ENCODE measurements around the gene ALK. TPM values are rescaled to one million over a fixed set of nuclear protein-coding genes. Genes with fewer than 3 reads are reported as not detected.
A peak's percentile ranks its signal among the peaks of the same experiment; 100 is the strongest.

The ALK gene
- total and polyA plus RNA-seq, 7 donors = 0.31 to 2.9 (median 1.2) TPM; not detected in 1

- Histone ChIP-seq H3K27ac (no peak overlapping the region), H3K4me3 (no peak overlapping the region), H3K4me1 (peaks cover 0 to 10% (median 0%) of the 10 kb centered on the region in 4 donors), H3K9me3 (no peaks in the 10 kb centered on the region), H3K27me3 (peaks cover 0 to 4% (median 0%) of the 10 kb centered on the region in 3 donors), H3K36me3 (no peaks in the 10 kb centered on the region)
- 68 to 87% methylated on average over 3 of the region's 3 CpGs for WGBS, 2 donors
- TF ChIP-seq, protein P1, sequence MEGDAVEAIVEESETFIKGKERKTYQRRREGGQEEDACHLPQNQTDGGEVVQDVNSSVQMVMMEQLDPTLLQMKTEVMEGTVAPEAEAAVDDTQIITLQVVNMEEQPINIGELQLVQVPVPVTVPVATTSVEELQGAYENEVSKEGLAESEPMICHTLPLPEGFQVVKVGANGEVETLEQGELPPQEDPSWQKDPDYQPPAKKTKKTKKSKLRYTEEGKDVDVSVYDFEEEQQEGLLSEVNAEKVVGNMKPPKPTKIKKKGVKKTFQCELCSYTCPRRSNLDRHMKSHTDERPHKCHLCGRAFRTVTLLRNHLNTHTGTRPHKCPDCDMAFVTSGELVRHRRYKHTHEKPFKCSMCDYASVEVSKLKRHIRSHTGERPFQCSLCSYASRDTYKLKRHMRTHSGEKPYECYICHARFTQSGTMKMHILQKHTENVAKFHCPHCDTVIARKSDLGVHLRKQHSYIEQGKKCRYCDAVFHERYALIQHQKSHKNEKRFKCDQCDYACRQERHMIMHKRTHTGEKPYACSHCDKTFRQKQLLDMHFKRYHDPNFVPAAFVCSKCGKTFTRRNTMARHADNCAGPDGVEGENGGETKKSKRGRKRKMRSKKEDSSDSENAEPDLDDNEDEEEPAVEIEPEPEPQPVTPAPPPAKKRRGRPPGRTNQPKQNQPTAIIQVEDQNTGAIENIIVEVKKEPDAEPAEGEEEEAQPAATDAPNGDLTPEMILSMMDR (IDR thresholded peaks at IDR 0.05) = no peak
- TF ChIP-seq POLR2A (IDR thresholded peaks at IDR 0.05) (no peak), POLR2AphosphoS5 (IDR thresholded peaks at IDR 0.05) (no peak)
- DNase-seq = peak; percentile 9
- intact Hi-C loops (cut with DNase I) = no loop called here
Observed at GRCh38 chr2:29226375-29226774, 695.0 kb downstream of the ALK start.

DNA sequence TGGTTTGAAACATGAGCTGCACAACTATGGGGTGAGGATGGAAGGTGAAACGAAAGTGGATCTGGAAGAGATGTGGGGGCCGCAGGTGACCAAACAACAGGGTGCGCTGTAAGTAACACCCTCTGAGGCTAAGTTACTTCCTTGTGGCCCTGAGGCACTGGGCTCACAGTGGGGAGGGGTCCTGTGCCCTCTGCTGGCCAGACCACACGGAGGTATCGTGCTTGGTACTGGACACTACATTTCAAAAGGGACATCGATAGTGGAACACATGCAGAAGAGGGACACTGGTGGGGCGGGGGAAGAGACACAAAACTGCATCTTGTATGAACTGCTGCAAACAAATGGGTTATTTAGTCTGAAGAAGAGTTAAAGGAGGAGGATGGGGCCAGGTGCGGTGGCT, 695.6 kb downstream of the ALK start:
- Histone ChIP-seq H3K4me3 (no peak overlapping the region), H3K27ac (no peak overlapping the region), H3K27me3 (peaks cover 0 to 4% (median 0%) of the 10 kb centered on the region in 3 donors), H3K4me1 (peaks cover 0 to 10% (median 0%) of the 10 kb centered on the region in 4 donors), H3K36me3 (no peaks in the 10 kb centered on the region), H3K9me3 (no peaks in the 10 kb centered on the region)
- WGBS, 2 donors = 77 to 83% methylated on average over 8 of the region's 8 CpGs
- TF ChIP-seq EP300 (IDR thresholded peaks at IDR 0.05) = no peak
- no peak for TF ChIP-seq POLR2AphosphoS5 (IDR thresholded peaks at IDR 0.05)
- TF ChIP-seq POLR2A (IDR thresholded peaks at IDR 0.05) = no peak
- TF ChIP-seq, protein P1 (IDR thresholded peaks at IDR 0.05) = no peak
- intact Hi-C loops (cut with DNase I) = no loop called here
- peak; percentile 33 for DNase-seq

- no peaks in the 10 kb centered on the region for H3K36me3 ChIP-seq
- WGBS, 2 donors = 66 to 85% methylated on average over 17 of the region's 17 CpGs
- no peak for TF ChIP-seq EP300 (IDR thresholded peaks at IDR 0.05)
- no peak for TF ChIP-seq POLR2A (IDR thresholded peaks at IDR 0.05)
- TF ChIP-seq, protein P1 (IDR thresholded peaks at IDR 0.05) = no peak
- no peak for TF ChIP-seq POLR2AphosphoS5 (IDR thresholded peaks at IDR 0.05)
- H3K27ac ChIP-seq = no peak overlapping the region
- peak; percentile 63 for DNase-seq
- intact Hi-C loops (cut with DNase I) = no loop called here
- H3K4me3 ChIP-seq = no peak overlapping the region
- H3K4me1 ChIP-seq = peaks cover 0 to 10% (median 0%) of the 10 kb centered on the region in 4 donors
- H3K27me3 ChIP-seq = peaks cover 0 to 4% (median 0%) of the 10 kb centered on the region in 3 donors
- no peaks in the 10 kb centered on the region for H3K9me3 ChIP-seq
Observed at GRCh38 chr2:29224693-29225551, 696.5 kb downstream of the ALK start.

DNA sequence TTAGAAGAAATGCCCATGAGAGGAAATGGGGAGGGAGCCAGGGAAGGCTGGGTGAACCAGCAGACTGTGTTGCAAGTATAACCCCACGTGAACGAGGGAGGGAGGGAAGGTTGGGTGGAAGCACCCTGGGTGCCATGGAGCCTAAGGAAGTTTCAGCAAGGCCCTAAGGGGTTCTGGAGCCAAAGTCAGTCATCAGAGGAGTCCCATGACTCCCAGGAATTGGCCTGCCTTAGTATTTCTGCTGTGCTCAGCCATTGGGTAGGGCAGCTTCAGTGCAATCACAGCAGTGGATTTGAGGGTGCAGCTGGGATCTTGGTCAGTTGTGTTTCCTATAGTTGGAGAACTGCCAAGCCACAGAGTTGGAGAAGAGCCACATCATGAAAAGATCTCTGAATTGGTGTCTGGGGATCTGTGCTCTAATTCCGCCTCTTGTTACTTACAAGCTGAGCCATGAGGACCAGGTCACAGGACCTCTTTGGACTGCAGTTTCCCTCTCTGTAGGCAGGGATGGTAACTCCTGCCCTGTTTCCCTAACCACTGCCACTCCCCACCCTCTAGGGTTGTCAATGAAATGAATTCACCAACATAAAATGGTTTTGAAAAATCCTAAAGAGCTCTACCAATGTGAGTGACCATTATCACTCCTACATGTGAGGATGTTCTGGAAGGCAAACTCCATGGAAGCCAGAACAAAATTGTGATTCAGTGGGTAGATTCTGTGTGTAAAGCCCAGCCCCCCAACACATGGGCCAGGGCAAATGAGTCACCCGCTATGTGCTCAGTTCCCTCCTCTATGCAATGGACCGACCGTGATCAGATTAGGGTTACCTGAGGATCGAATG, 697.3 kb downstream of the ALK start:
- H3K9me3 ChIP-seq = no peaks in the 10 kb centered on the region
- H3K36me3 ChIP-seq = no peaks in the 10 kb centered on the region
- H3K4me1 ChIP-seq = peaks cover 0 to 10% (median 0%) of the 10 kb centered on the region in 4 donors
- no peak overlapping the region for H3K4me3 ChIP-seq
- TF ChIP-seq EP300 (IDR thresholded peaks at IDR 0.05) = no peak
- TF ChIP-seq POLR2A (IDR thresholded peaks at IDR 0.05) = no peak
- TF ChIP-seq POLR2AphosphoS5 (IDR thresholded peaks at IDR 0.05) = no peak
- TF ChIP-seq, protein P1 (IDR thresholded peaks at IDR 0.05) = no peak
- peak; percentile 80 for DNase-seq
- intact Hi-C loops (cut with DNase I) = no loop called here
- H3K27me3 ChIP-seq = peaks cover 0 to 4% (median 4%) of the 10 kb centered on the region in 3 donors
- whole genome bisulfite sequencing, 2 donors = 66 to 74% methylated on average over 7 of the region's 7 CpGs
- no peak overlapping the region for H3K27ac ChIP-seq

Data from sigmoid colon (tissue), 7 donors.